ENCODE results near the gene NUB1.

- TF ChIP-seq CTCF (IDR thresholded peaks at IDR 0.05) (no peak), POLR2A (IDR thresholded peaks at IDR 0.05) (no peak), EP300 (IDR thresholded peaks at IDR 0.05) (no peak), POLR2AphosphoS5 (IDR thresholded peaks at IDR 0.05) (no peak)
Measured at GRCh38 chr7:151424799-151425198, 83.2 kb downstream of the NUB1 start.
